Lung (tissue), 12 donors: ENCODE results near the gene AMN. TPM values are rescaled to one million over a fixed set of nuclear protein-coding genes. Genes with fewer than 3 reads are reported as not detected.
A peak's percentile ranks its signal among the peaks of the same experiment; 100 is the strongest.

Experiments
- ATAC-seq: fragments of 200-7000 bp; cut with Tn5 transposase; one replicate; pipeline ENCODE4 v1.9.1; 2020; ENCODE audit warnings: moderate number of reproducible peaks; ENCODE audit not compliant: insufficient read depth, low FRiP score
- DNase-seq, 3 donors: peaks; one replicate each; pipeline ENCODE4 v3.0.0-alpha.2; 2013 to 2017
- H3K27ac ChIP-seq, 2 donors: one replicate each; pipeline ENCODE4 v1.5.1; 2013; ENCODE audit warnings: mild to moderate bottlenecking in 2 of 2, moderate library complexity in 2 of 2, control low read depth in 1 of 2, inconsistent platforms in 1 of 2, low read depth in 1 of 2, low read length in 1 of 2
- H3K27me3 ChIP-seq, 3 donors: one replicate each; pipeline ENCODE4 v1.5.1; 2013; ENCODE audit warnings: low read length in 2 of 3; ENCODE audit not compliant: control insufficient read depth in 3 of 3, insufficient read depth in 3 of 3
- H3K36me3 ChIP-seq, 4 donors: one replicate each; pipeline ENCODE4 v1.5.1; 2013; ENCODE audit warnings: low read length in 4 of 4, mild to moderate bottlenecking in 1 of 4, moderate library complexity in 1 of 4; ENCODE audit not compliant: control insufficient read depth in 4 of 4, insufficient read depth in 4 of 4
- H3K4me1 ChIP-seq, 5 donors: one replicate each; pipeline ENCODE4 v1.5.1; 2013; ENCODE audit warnings: low read length in 5 of 5, mild to moderate bottlenecking in 2 of 5, moderate library complexity in 1 of 5; ENCODE audit not compliant: control insufficient read depth in 5 of 5, insufficient read depth in 5 of 5
- H3K4me3 ChIP-seq: one replicate; pipeline ENCODE4 v1.5.1; 2013; ENCODE audit warnings: mild to moderate bottlenecking, control low read depth, moderate library complexity
- H3K9ac ChIP-seq, 2 donors: one replicate each; pipeline ENCODE4 v1.5.1; 2013; ENCODE audit warnings: low read length in 2 of 2, control low read depth in 1 of 2; ENCODE audit not compliant: insufficient read depth in 1 of 2
- H3K9me3 ChIP-seq, 4 donors: one replicate each; pipeline ENCODE4 v1.5.1; 2013; ENCODE audit warnings: low read length in 3 of 4, mild to moderate bottlenecking in 1 of 4, moderate library complexity in 1 of 4; ENCODE audit not compliant: control insufficient read depth in 4 of 4, insufficient read depth in 3 of 4
- WGBS, 2 donors: extraction: QIAGEN DNeasy Blood & Tissue Kit; methylation state at CpG; one replicate each; pipeline ENCODE4 v1.1.7; 2013; 5-methylcytosine and 5-hydroxymethylcytosine counted together
- polyA plus RNA-seq, 2 donors: library from polyadenylated mRNA; stranded (reverse); fragments of 200-250 nt; gene quantifications; one replicate each; pipeline ENCODE4 v1.2.1, GENCODE V29; 2013
- total RNA-seq, 2 donors: library from RNA; depleted of rRNA in 1 of 2; stranded (reverse); fragments of >200 nt in 1 of 2; gene quantifications; one replicate each; pipeline ENCODE4 v1.2.1, GENCODE V29; 2014 to 2021
- TF ChIP-seq, protein P1 (sequence below): IDR thresholded peaks from 2 replicates; pipeline ENCODE4 v1.5.1; 2012; ENCODE audit warnings: mild to moderate bottlenecking; ENCODE audit errors: control extremely low read depth, extremely low read depth
- donor health status: control.
- donor health status: control.
- donor health status: Bipolar disorder and iron deficiency.
- donor health status: healthy.
- donor health status: DM: yes; HTN: yes; CAD: no.

The AMN gene
- total and polyA plus RNA-seq, 4 donors: 0.94 to 24.7 (median 12.6) TPM

DNA sequence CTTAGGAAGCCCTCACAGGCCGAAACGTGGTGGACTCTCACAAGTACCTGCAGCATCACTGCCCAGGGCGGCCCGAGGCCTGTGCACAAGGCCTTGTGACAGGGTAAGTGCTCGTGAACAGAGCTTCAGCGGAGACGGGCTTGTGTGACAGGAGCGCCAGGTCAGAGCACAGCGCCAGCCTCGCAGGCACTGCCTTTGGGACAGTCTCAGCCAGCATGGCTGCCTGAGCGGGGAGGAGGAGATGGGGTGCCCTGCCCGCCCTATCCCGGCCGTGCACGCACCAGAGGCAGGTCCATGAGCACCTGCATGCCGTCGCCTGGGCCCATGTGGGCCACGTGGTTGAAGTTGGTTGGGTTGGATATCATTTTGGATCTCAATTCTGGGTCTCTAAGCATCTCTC, 16.9 kb downstream of the AMN start:
- DNase-seq (no peak), ATAC-seq (no peak)
- no peak overlapping the region for H3K9ac ChIP-seq
- peaks cover 7 to 56% (median 25%) of the 10 kb centered on the region in 4 donors for H3K36me3 ChIP-seq
- H3K9me3 ChIP-seq: no peaks in the 10 kb centered on the region
- no peaks in the 10 kb centered on the region for H3K27me3 ChIP-seq
- H3K4me3 ChIP-seq: no peak overlapping the region
- peak overlapping the region in 1 of 2 donors; percentile 25 for H3K27ac ChIP-seq
- 96 to 97% methylated on average over 18 of the region's 18 CpGs for WGBS, 2 donors
- TF ChIP-seq, protein P1, sequence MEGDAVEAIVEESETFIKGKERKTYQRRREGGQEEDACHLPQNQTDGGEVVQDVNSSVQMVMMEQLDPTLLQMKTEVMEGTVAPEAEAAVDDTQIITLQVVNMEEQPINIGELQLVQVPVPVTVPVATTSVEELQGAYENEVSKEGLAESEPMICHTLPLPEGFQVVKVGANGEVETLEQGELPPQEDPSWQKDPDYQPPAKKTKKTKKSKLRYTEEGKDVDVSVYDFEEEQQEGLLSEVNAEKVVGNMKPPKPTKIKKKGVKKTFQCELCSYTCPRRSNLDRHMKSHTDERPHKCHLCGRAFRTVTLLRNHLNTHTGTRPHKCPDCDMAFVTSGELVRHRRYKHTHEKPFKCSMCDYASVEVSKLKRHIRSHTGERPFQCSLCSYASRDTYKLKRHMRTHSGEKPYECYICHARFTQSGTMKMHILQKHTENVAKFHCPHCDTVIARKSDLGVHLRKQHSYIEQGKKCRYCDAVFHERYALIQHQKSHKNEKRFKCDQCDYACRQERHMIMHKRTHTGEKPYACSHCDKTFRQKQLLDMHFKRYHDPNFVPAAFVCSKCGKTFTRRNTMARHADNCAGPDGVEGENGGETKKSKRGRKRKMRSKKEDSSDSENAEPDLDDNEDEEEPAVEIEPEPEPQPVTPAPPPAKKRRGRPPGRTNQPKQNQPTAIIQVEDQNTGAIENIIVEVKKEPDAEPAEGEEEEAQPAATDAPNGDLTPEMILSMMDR: no peak
- peaks cover 0 to 12% (median 0%) of the 10 kb centered on the region in 5 donors for H3K4me1 ChIP-seq

DNA sequence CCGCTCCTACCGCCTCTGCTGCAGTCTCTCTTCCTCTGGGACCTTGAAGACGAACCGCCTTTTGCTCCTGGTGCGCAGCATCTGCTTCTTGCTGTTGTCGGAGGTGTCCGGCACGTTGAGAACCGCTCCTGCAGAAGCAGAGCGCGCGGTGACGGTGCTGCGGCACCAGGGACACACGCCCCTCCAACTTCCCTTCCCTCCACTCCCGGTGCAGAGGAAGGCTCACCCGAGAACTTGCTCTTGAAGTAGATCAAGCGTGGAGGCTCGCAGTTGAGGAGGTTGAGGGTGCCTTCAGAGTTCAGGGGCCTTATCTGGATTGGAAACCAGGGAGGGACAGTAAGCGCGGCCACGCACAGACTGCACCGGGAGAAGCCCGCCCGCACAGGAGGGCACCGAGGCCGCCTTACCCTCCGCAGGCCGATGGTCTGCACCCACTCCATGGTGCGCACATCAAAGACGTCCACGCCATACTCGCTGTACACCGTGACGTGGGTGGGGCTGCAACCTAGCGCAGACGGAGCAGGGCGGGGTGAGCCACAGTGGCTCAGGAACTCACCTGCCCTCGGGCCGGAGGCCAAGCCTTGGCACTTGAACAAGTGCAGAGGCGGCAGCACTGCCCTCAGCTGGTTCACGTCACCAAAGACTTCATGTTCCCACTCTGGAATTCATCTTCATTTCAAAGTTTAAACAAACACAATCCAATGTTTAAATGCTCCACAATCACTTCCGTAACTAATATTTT, 17.5 kb downstream of the AMN start:
- Histone ChIP-seq H3K27me3 (no peaks in the 10 kb centered on the region), H3K9ac (no peak overlapping the region), H3K4me3 (no peak overlapping the region), H3K9me3 (no peaks in the 10 kb centered on the region), H3K36me3 (peaks cover 7 to 63% (median 28%) of the 10 kb centered on the region in 4 donors), H3K27ac (peak overlapping the region in 1 of 2 donors; percentile 49), H3K4me1 (peaks cover 0 to 12% (median 0%) of the 10 kb centered on the region in 5 donors)
- WGBS, 2 donors: 89 to 93% methylated on average over 43 of the region's 43 CpGs
- TF ChIP-seq, protein P1: no peak
- peak; percentile 64 for ATAC-seq
- no peak for DNase-seq

DNA sequence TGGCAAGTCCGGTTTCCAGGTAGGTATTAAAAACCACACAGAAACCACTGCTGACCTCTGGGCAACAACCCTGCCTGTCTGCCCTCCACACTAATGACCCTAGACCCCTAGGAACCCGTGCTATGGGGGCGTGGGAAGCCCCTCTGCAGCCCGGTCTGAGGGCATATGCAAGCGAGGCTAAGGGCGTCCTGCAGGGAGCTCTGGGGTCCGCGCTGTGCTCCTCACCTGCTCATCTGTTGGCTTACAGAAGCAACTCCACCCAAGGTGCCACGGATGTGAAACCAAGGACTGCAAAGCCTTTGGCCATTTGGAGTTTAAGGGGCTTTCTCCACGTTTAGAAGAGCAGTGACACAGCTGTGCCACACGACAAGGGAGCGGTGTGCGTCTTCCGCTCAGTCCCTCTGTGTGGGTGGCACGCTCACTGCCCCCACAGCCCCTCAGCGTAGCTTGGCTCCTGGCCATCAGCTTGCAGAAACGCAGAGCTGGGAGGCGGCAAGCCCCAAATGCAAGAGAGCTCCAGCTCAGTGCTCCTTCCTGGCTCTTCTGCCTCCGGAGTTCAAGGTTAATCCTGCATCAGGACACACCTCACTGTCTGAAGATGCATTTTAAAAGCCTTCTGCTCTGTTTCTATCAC, 18.4 kb downstream of the AMN start:
- DNase-seq (no peak), ATAC-seq (no peak)
- Histone ChIP-seq H3K27ac (peak overlapping the region in 1 of 2 donors; percentile 68), H3K4me1 (peaks cover 0 to 12% (median 0%) of the 10 kb centered on the region in 5 donors), H3K9ac (no peak overlapping the region), H3K36me3 (peaks cover 7 to 70% (median 35%) of the 10 kb centered on the region in 4 donors), H3K4me3 (no peak overlapping the region), H3K9me3 (no peaks in the 10 kb centered on the region), H3K27me3 (no peaks in the 10 kb centered on the region)
- WGBS, 2 donors: 86 to 89% methylated on average over 19 of the region's 19 CpGs
- TF ChIP-seq, protein P1: no peak
